Psoas muscle (tissue), 8 donors: Measurements from ENCODE around the gene SPTB. TPM values are rescaled to one million over a fixed set of nuclear protein-coding genes. Genes with fewer than 3 reads are reported as not detected.

Source experiments
- ATAC-seq, 4 donors: fragments of 200-7000 bp; cut with Tn5 transposase; one replicate each; pipeline ENCODE4 v1.9.1; 2020; ENCODE audit warnings: moderate library complexity in 3 of 4, mild to moderate bottlenecking in 2 of 4
- DNase-seq, 2 donors: peaks; one replicate each; pipeline ENCODE4 v3.0.0-alpha.2; 2020
- H3K27ac ChIP-seq: fragments of 200-600 bp; one replicate; pipeline ENCODE4 v1.8.0; 2022
- H3K27me3 ChIP-seq, 3 donors: fragments of 200-600 bp in 1 of 3; one replicate each; pipeline versions ENCODE4 v1.6.1 to v1.8.0; 2013 to 2022; ENCODE audit warnings: low read length in 2 of 3, mild to moderate bottlenecking in 2 of 3, moderate library complexity in 1 of 3; ENCODE audit not compliant: insufficient read depth in 3 of 3
- H3K36me3 ChIP-seq, 2 donors: fragments of 200-600 bp in 1 of 2; one replicate each; pipeline versions ENCODE4 v1.6.1 to v1.8.0; 2013 to 2022; ENCODE audit warnings: low read depth in 1 of 2, mild to moderate bottlenecking in 1 of 2, moderate library complexity in 1 of 2; ENCODE audit not compliant: insufficient read depth in 1 of 2
- H3K4me1 ChIP-seq: fragments of 200-600 bp; one replicate; pipeline ENCODE4 v1.8.0; 2022
- H3K4me3 ChIP-seq: fragments of 200-600 bp; one replicate; pipeline ENCODE4 v1.8.0; 2022; ENCODE audit warnings: mild to moderate bottlenecking
- H3K9me3 ChIP-seq: fragments of 200-600 bp; one replicate; pipeline ENCODE4 v1.8.0; 2022
- WGBS, 3 donors: extraction: QIAGEN DNeasy Blood & Tissue Kit; methylation state at CpG; one replicate each; pipeline versions ENCODE4 v1.1.6 to v1.1.7; 2013; 5-methylcytosine and 5-hydroxymethylcytosine counted together
- intact Hi-C, 2 donors: fragments of 100-400 bp; cut with DNase I; formaldehyde crosslinking; loops; one replicate each; pipeline versions ENCODE4 v1.11.0 to v1.14.2; 2022
- polyA plus RNA-seq, 3 donors: library from polyadenylated mRNA; stranded (reverse); fragments of 200-250 nt; gene quantifications; one replicate each; pipeline ENCODE4 v1.2.3, GENCODE V29; 2013
- total RNA-seq, 4 donors: library from RNA; stranded (reverse); fragmentation: NEBNext Ultra II Directional in 2 of 4; extraction: Animal tissue kit (Norgen Biotek cat#: 25700) in 2 of 4; gene quantifications; one replicate each; pipeline versions ENCODE4 v1.2.1 to v1.2.4, GENCODE V29; 2021 to 2023
- TF ChIP-seq, protein P1 (sequence below): fragments of 200-600 bp; IDR thresholded peaks from one replicate; pipeline ENCODE4 v1.8.0; 2022; ENCODE audit warnings: antibody characterized with exemption
- donor health status: healthy with polysubstance abuse.
- donor health status: DM: no; HTN: no; CAD: no; lungs with moderate emphysema.
- donor health status: Bipolar disorder and iron deficiency.
- donor health status: healthy.
- donor health status: DM: yes; HTN: yes; CAD: no.
- donor health status: DM: no; HTN: no; CAD: no.
- donor health status: DM: no; HTN: no; CAD: no.
- donor health status: DM: yes; HTN: yes; CAD: no.

The SPTB gene
- total and polyA plus RNA-seq, 7 donors: 43.4 to 540 (median 374) TPM

DNA sequence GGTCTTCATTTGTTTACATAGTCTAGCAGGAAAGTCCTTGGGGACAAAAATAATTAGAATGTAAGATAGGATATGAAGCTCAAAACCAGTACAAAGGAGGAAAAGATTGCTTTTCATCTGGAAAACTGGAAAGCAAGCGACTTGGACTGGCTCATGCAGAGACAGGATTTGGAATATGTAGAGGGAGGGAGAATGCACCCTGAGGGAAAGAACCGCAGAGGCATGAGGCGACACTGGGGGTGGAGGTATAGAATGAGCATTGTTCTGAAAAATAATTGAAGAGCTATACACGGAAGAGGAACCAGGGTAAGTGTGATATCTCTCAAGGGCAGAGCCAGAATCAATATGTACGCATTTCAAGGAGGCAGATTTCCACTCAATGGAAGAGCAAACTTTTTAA, 90.0 kb downstream of the SPTB start:
- 56 to 84% (median 65%) methylated on average over 5 of the region's 5 CpGs for WGBS, 3 donors
- TF ChIP-seq, protein P1, sequence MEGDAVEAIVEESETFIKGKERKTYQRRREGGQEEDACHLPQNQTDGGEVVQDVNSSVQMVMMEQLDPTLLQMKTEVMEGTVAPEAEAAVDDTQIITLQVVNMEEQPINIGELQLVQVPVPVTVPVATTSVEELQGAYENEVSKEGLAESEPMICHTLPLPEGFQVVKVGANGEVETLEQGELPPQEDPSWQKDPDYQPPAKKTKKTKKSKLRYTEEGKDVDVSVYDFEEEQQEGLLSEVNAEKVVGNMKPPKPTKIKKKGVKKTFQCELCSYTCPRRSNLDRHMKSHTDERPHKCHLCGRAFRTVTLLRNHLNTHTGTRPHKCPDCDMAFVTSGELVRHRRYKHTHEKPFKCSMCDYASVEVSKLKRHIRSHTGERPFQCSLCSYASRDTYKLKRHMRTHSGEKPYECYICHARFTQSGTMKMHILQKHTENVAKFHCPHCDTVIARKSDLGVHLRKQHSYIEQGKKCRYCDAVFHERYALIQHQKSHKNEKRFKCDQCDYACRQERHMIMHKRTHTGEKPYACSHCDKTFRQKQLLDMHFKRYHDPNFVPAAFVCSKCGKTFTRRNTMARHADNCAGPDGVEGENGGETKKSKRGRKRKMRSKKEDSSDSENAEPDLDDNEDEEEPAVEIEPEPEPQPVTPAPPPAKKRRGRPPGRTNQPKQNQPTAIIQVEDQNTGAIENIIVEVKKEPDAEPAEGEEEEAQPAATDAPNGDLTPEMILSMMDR: no peak
- ATAC-seq (no peak), DNase-seq (no peak)
- no peaks in the 10 kb centered on the region for H3K27me3 ChIP-seq
- H3K36me3 ChIP-seq: peaks cover 3 to 97% of the 10 kb centered on the region in 2 donors
- intact Hi-C loops: no loop called here
- peaks cover 16% of the 10 kb centered on the region for H3K4me1 ChIP-seq
- H3K9me3 ChIP-seq: no peaks in the 10 kb centered on the region
- H3K4me3 ChIP-seq: no peak overlapping the region
- peak overlapping the region; percentile 21 for H3K27ac ChIP-seq

DNA sequence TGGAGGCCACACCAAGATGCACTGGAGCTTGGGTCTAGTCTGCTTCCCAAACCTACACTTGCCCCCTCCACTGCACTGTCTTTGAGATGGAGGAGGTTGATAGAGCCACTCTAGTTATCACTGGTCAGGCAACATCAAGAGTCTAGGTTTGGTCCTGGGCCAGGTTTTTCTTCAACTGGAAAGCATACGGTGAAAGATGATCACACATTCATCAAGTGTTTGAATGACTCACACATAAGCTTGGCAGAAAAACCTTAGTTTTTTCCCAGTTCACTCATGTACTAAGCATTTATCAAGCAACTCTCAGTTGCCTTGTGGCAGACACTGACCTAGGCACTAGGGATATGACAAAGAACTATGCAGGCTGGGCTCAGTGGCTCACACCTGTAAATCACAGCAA, 91.0 kb downstream of the SPTB start:
- Histone ChIP-seq H3K4me3 (no peak overlapping the region), H3K27ac (peak overlapping the region; percentile 21), H3K4me1 (peaks cover 16% of the 10 kb centered on the region), H3K9me3 (no peaks in the 10 kb centered on the region), H3K27me3 (no peaks in the 10 kb centered on the region), H3K36me3 (peaks cover 3 to 97% of the 10 kb centered on the region in 2 donors)
- intact Hi-C loops: no loop called here
- DNase-seq (no peak), ATAC-seq (peak; percentile 66 to 85 (median 67))
- TF ChIP-seq, protein P1: no peak
- 3 to 25% (median 20%) methylated on average over 1 of the region's 1 CpG for WGBS, 3 donors

DNA sequence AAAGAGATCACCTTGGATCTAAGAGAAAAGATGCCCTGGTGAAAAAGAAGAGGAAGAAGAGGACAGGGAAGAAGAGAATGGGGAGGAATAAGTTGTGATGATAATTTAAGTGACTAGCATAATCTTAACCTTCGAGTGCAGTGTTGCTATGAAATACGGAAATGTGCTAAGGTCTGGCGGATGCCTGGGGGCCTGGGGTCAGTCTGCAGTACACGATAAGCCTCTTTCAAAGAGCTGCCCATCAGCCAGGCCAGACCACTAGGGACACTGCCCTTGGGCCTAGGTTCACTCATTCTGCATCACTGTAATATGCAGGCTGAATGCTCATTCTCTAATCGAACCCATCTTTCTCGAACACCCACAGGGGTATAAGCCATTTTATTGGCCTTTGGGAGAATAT, 92.1 kb downstream of the SPTB start:
- Histone ChIP-seq H3K4me1 (peaks cover 16% of the 10 kb centered on the region), H3K27ac (no peak overlapping the region), H3K36me3 (peaks cover 3 to 97% of the 10 kb centered on the region in 2 donors), H3K27me3 (no peaks in the 10 kb centered on the region), H3K9me3 (no peaks in the 10 kb centered on the region), H3K4me3 (no peak overlapping the region)
- DNase-seq (no peak), ATAC-seq (no peak)
- intact Hi-C loops: no loop called here
- TF ChIP-seq, protein P1: no peak
- WGBS, 3 donors: 88 to 93% (median 89%) methylated on average over 6 of the region's 6 CpGs

DNA sequence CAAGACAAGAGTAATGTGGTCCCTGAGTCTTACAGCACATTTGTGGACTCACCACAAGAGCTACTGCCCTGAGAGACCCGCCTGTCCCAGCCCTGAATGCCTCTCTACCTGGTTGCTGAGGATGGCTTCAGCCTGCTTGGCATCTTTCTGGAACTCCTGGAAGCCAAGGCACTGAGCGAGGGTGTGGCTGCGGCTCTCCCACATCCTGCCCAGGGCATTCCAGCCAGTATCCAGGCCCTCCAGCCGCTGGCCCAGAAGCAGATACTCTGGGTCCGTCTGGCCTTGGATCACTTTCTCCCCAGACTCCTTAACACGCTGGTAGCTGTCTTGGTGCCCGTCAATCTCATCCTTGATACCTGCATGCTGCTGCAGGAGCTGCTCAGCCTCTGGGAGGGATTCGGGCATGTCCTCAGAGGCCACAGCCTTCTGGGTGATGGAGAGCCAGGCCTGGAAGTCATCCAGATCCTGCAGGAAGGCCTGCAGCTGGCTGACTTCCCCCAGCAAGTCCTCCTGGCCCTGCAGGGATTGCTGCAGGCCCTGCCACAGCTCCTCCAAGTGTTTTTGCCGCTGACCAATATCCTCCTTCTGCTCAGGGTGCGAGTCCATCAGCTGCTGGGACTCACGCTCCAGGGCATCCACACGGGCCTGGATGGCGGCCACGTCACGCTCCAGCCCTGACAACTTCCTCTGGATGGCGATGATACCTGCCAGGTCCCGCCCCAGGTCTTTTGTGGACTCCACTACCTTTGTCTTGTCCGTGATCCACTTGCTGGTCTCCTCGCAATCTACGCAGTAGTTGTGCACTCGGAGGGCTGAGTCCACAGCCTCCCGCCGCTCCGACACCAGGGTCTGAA, 93.2 kb downstream of the SPTB start:
- H3K36me3 ChIP-seq: peaks cover 3 to 97% of the 10 kb centered on the region in 2 donors
- peaks cover 16% of the 10 kb centered on the region for H3K4me1 ChIP-seq
- ATAC-seq: no peak
- intact Hi-C loops: no loop called here
- TF ChIP-seq, protein P1: no peak
- no peaks in the 10 kb centered on the region for H3K9me3 ChIP-seq
- WGBS, 3 donors: 77 to 80% (median 79%) methylated on average over 24 of the region's 24 CpGs
- H3K4me3 ChIP-seq: no peak overlapping the region
- no peaks in the 10 kb centered on the region for H3K27me3 ChIP-seq
- DNase-seq: no peak
- peak overlapping the region; percentile 8 for H3K27ac ChIP-seq
